Measurements from ENCODE around the gene CDK14. TPM values are rescaled to one million over a fixed set of nuclear protein-coding genes. Genes with fewer than 3 reads are reported as not detected.
"Not testable (repeated sequence)": the region's sequence is repeated elsewhere in the genome, so short reads cannot be mapped to it uniquely, and the experiment has no call there.

Gene CDK14
- total and polyA plus RNA-seq, 2 of the 8 experiments (the other 6 are each of a cell fraction or from before 2014, with no cell fraction given) = 5.5 to 47.3 TPM

GRCh38 chr7:90639683-90640082 lies 43.6 kb downstream of the CDK14 start:
- 67% methylated on average over 16 of the region's 17 CpGs; no CpG with 5 or more reads in 1 of the 2 experiments for WGBS, 2 experiments (ENCODE audit: extremely low coverage in 1 of 2, insufficient coverage in 1 of 2, insufficient read length in 1 of 2, insufficient replicate concordance in 2 of 2, low coverage in 1 of 2, low lambda C conversion rate in 2 of 2, missing lambda C conversion rate in 1 of 2)
- H3K27me3 ChIP-seq (replicated peaks in 1 of 4; ENCODE audit: control insufficient read depth in 3 of 4, extremely low read depth in 1 of 4, insufficient read depth in 3 of 4, low read length in 3 of 4); H3K14ac ChIP-seq (ENCODE audit: insufficient read length); H3K56ac ChIP-seq (replicated peaks; ENCODE audit: insufficient read length, low read depth, low read length); H2BK15ac ChIP-seq (ENCODE audit: low read length); H2AK5ac ChIP-seq (ENCODE audit: low read depth, low read length); FAIRE-seq; H3K4me1 ChIP-seq (replicated peaks in 1 of 4; ENCODE audit: control insufficient read depth in 3 of 4, insufficient read depth in 4 of 4, low read length in 3 of 4); H3K23me2 ChIP-seq (ENCODE audit: low read depth, low read length); H3K79me2 ChIP-seq (ENCODE audit: control insufficient read depth in 1 of 2, insufficient read depth in 2 of 2, low read length in 2 of 2); H3K23ac ChIP-seq (ENCODE audit: insufficient read length); H3K36me3 ChIP-seq (ENCODE audit: control insufficient read depth in 2 of 4, insufficient read depth in 4 of 4, low read length in 3 of 4); H4K91ac ChIP-seq (replicated peaks; ENCODE audit: insufficient read length, low read length); H2BK20ac ChIP-seq (ENCODE audit: low read length); H2BK5ac ChIP-seq (ENCODE audit: low read depth, low read length); H3K79me1 ChIP-seq (ENCODE audit: low read depth, low read length); H3K9me3 ChIP-seq (ENCODE audit: insufficient read depth in 2 of 2, low read depth in 1 of 2, low read length in 1 of 2); H2AFZ ChIP-seq (ENCODE audit: low read length); H3K18ac ChIP-seq (ENCODE audit: extremely low read depth, low read length); H4K8ac ChIP-seq (ENCODE audit: extremely low read depth, insufficient read depth, low read length); H3K4ac ChIP-seq (replicated peaks; ENCODE audit: insufficient read length, low read depth, low read length); H4K20me1 ChIP-seq (replicated peaks in 1 of 2; ENCODE audit: control insufficient read depth in 1 of 2, insufficient read depth in 2 of 2, low read length in 2 of 2); H3K4me3 ChIP-seq (ENCODE audit: extremely low read depth in 1 of 4, insufficient read depth in 2 of 4, low read depth in 3 of 4, low read length in 4 of 4); H2BK120ac ChIP-seq (replicated peaks; ENCODE audit: low read depth, low read length): not testable (repeated sequence)
- peak overlapping the region; percentile 60 for H4K5ac ChIP-seq (ENCODE audit: insufficient read length, low read depth, low read length)
- CTCF ChIA-PET (ENCODE audit: partially characterized antibody) = interaction anchor here (1.1 kb wide), 1 partner anchor 15 kb away, joined by 3 read pairs; no protein-coding TSS in a partner anchor
- DNase-seq (ENCODE audit: low read depth in 1 of 2, low spot score in 2 of 2) = peak in 1 of 2 experiments; percentile 75
- H2BK12ac ChIP-seq (ENCODE audit: low read depth, low read length) = 0 out of 2 replicates have a peak overlapping the region, but pooled peaks have one; percentile 68
- H3K4me2 ChIP-seq (ENCODE audit: insufficient read depth in 1 of 2, low read depth in 2 of 2, low read length in 2 of 2) = peak overlapping the region; percentile 42 to 44; a peak in 2 of 4 replicates
- H3K27ac ChIP-seq (ENCODE audit: low read depth, low read length) = peak overlapping the region; percentile 77
- POLR2A ChIA-PET (ENCODE audit: partially characterized antibody) = interaction anchor here (1.0 kb wide), 1 partner anchor 10 kb away, joined by 3 read pairs; no protein-coding TSS in a partner anchor
- H3K9ac ChIP-seq (replicated peaks in 1 of 4; ENCODE audit: extremely low read depth in 1 of 4, low read depth in 3 of 4, low read length in 3 of 4) = peak overlapping the region in 2 of 4 experiments; percentile 20 to 47; a peak in 4 of 7 replicates
